Lower leg skin (tissue), 3 donors: ENCODE results near the gene TUT4.

Source experiments
- POLR2A ChIP-seq, 2 donors: fragments of 450-650 bp; IDR thresholded peaks; one replicate each; pipeline ENCODE4 v1.6.1; 2016 to 2017; ENCODE audit warnings: antibody characterized with exemption in 2 of 2, mild to moderate bottlenecking in 1 of 2, moderate library complexity in 1 of 2
- TF ChIP-seq, protein P1 (sequence below), 3 donors: fragments of 450-650 bp; IDR thresholded peaks; one replicate each; pipeline ENCODE4 v1.5.1; 2016; ENCODE audit warnings: antibody characterized with exemption in 3 of 3, mild to moderate bottlenecking in 3 of 3, moderate library complexity in 2 of 3

- TF ChIP-seq, protein P1, sequence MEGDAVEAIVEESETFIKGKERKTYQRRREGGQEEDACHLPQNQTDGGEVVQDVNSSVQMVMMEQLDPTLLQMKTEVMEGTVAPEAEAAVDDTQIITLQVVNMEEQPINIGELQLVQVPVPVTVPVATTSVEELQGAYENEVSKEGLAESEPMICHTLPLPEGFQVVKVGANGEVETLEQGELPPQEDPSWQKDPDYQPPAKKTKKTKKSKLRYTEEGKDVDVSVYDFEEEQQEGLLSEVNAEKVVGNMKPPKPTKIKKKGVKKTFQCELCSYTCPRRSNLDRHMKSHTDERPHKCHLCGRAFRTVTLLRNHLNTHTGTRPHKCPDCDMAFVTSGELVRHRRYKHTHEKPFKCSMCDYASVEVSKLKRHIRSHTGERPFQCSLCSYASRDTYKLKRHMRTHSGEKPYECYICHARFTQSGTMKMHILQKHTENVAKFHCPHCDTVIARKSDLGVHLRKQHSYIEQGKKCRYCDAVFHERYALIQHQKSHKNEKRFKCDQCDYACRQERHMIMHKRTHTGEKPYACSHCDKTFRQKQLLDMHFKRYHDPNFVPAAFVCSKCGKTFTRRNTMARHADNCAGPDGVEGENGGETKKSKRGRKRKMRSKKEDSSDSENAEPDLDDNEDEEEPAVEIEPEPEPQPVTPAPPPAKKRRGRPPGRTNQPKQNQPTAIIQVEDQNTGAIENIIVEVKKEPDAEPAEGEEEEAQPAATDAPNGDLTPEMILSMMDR (IDR thresholded peaks at IDR 0.05): no peak
- TF ChIP-seq POLR2A (IDR thresholded peaks at IDR 0.05): no peak
These were observed 37.4 kb upstream of the TUT4 start for GRCh38 chr1:52590266-52590665.
